OCI-LY1 (cell line): ENCODE measurements around the gene RAX2.

Experiments used
- EZH2 ChIP-seq: fragments of 200-600 bp; sonication (generic), shearing (Covaris generic); IDR thresholded peaks from 2 replicates; pipeline ENCODE4 v1.8.0; 2017; ENCODE audit warnings: borderline replicate concordance, mixed run types, mild to moderate bottlenecking, antibody characterized with exemption, low read length, moderate library complexity, mixed read lengths
- TF ChIP-seq, protein P1 (sequence below): fragments of 200-600 bp; sonication (generic), shearing (Covaris generic); IDR thresholded peaks from 2 replicates; pipeline ENCODE4 v1.5.1; 2017; ENCODE audit warnings: mild to moderate bottlenecking, antibody characterized with exemption, low read length, moderate library complexity, mixed read lengths

DNA sequence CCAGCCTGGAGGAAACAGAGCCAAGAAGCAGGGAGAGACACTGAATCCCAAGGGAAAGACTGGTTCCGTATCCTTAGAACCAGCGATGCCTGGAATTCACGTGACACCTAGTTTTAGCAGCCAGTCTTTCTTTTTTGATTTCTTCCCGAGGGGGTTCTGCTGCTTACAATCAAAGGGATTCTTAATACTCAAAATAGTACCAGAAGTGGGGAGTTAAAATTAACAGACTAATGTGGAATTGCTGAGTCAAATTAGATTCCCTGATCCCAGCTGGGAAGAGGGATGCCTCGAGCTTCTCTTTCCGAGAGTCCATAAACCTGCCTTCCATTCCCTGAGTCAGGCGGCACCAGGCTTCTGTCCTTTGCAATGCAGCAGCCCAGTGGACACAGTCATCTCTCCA, 18.9 kb upstream of the RAX2 start:
- no peak for TF ChIP-seq EZH2
- TF ChIP-seq, protein P1, sequence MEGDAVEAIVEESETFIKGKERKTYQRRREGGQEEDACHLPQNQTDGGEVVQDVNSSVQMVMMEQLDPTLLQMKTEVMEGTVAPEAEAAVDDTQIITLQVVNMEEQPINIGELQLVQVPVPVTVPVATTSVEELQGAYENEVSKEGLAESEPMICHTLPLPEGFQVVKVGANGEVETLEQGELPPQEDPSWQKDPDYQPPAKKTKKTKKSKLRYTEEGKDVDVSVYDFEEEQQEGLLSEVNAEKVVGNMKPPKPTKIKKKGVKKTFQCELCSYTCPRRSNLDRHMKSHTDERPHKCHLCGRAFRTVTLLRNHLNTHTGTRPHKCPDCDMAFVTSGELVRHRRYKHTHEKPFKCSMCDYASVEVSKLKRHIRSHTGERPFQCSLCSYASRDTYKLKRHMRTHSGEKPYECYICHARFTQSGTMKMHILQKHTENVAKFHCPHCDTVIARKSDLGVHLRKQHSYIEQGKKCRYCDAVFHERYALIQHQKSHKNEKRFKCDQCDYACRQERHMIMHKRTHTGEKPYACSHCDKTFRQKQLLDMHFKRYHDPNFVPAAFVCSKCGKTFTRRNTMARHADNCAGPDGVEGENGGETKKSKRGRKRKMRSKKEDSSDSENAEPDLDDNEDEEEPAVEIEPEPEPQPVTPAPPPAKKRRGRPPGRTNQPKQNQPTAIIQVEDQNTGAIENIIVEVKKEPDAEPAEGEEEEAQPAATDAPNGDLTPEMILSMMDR = no peak
